CD4-positive, alpha-beta T cell (primary cell): ENCODE measurements around the gene KCNB1. TPM values are rescaled to one million over a fixed set of nuclear protein-coding genes. Genes with fewer than 3 reads are reported as not detected.

Source experiments
- ATAC-seq: fragments of 200-7000 bp; cut with Tn5 transposase; one replicate; pipeline ENCODE4 v1.10.0; 2022; ENCODE audit warnings: mild to moderate bottlenecking; ENCODE audit not compliant: poor library complexity
- CTCF ChIA-PET: fragments of 350-600 bp; sonication (Branson Sonifier 250); formaldehyde crosslinking; loops from one replicate; lab custom pipeline; 2021; ENCODE audit warnings: antibody characterized with exemption, inconsistent platforms; lab: Charles Lee
- POLR2A ChIA-PET: fragments of 350-600 bp; sonication (Branson Sonifier 250); formaldehyde crosslinking; loops from one replicate; lab custom pipeline; 2021; ENCODE audit warnings: antibody characterized with exemption, inconsistent platforms; lab: Charles Lee
- DNase-seq, 14 experiments: peaks; one replicate each; pipeline ENCODE4 v3.0.0-alpha.2; 2013 to 2020; ENCODE audit warnings: mixed read lengths in 2 of 14
- H3K27ac ChIP-seq, 2 donors: one replicate each; pipeline versions ENCODE4 v1.5.1 to v1.7.0; 2013; ENCODE audit warnings: low read length in 2 of 2, low read depth in 1 of 2, mild to moderate bottlenecking in 1 of 2
- H3K27me3 ChIP-seq, 2 experiments: 1 replicate in 1 of 2; 2 replicates in 1 of 2; pipeline versions ENCODE4 v1.6.1 to v1.7.0; 2013; ENCODE audit warnings: low read length in 2 of 2, control low read depth in 1 of 2, mild to moderate bottlenecking in 1 of 2, moderate library complexity in 1 of 2; ENCODE audit not compliant: insufficient read depth in 2 of 2, control insufficient read depth in 1 of 2
- H3K36me3 ChIP-seq: one replicate; pipeline ENCODE4 v1.6.1; 2013; ENCODE audit warnings: low read length, control low read depth; ENCODE audit not compliant: insufficient read depth
- H3K4me1 ChIP-seq: one replicate; pipeline ENCODE4 v1.6.1; 2013; ENCODE audit warnings: low read length, control low read depth; ENCODE audit not compliant: insufficient read depth
- H3K4me3 ChIP-seq: one replicate; pipeline ENCODE4 v1.5.1; 2013; ENCODE audit warnings: mild to moderate bottlenecking, low read length, moderate library complexity
- H3K9me3 ChIP-seq, 2 experiments: 1 replicate in 1 of 2; 2 replicates in 1 of 2; pipeline versions ENCODE4 v1.6.1 to v1.7.0; 2013; ENCODE audit warnings: low read length in 2 of 2, mild to moderate bottlenecking in 2 of 2, control low read depth in 1 of 2, moderate library complexity in 1 of 2; ENCODE audit not compliant: control insufficient read depth in 1 of 2, insufficient read depth in 1 of 2
- H3K27ac Mint-ChIP-seq: one replicate; pipeline ENCODE4 v1.8.0; 2020; ENCODE audit warnings: mixed read lengths
- H3K27me3 Mint-ChIP-seq: one replicate; pipeline ENCODE4 v1.8.0; 2021; ENCODE audit warnings: mixed read lengths
- H3K36me3 Mint-ChIP-seq: one replicate; pipeline ENCODE4 v1.8.0; 2021; ENCODE audit warnings: low read depth, mixed read lengths
- H3K4me1 Mint-ChIP-seq: one replicate; pipeline ENCODE4 v1.8.0; 2021; ENCODE audit warnings: low read depth, mixed read lengths
- H3K4me3 Mint-ChIP-seq: one replicate; pipeline ENCODE4 v1.8.0; 2020; ENCODE audit warnings: mild to moderate bottlenecking, mixed read lengths
- H3K9me3 Mint-ChIP-seq: one replicate; pipeline ENCODE4 v1.8.0; 2020; ENCODE audit warnings: mixed read lengths
- intact Hi-C, 2 experiments: fragments of 100-400 bp; cut with DNase I in 1 of 2; cut with micrococcal nuclease in 1 of 2; formaldehyde crosslinking; loops; one replicate each; pipeline versions ENCODE4 v1.15.1 to v1.9.0; 2023 to 2025; cut with DNase I, micrococcal nuclease
- total RNA-seq, 174 experiments: library from RNA in 2 of 174; stranded (reverse) in 2 of 174; gene quantifications; one replicate each; pipeline ENCODE4 v1.2.3 and lab custom pipeline; 2021 to 2026
- TF ChIP-seq, protein P1 (sequence below): fragments of 200-600 bp; IDR thresholded peaks from one replicate; pipeline ENCODE4 v1.8.0; 2022; ENCODE audit warnings: antibody characterized with exemption, mild to moderate bottlenecking

Gene KCNB1
- total RNA-seq, 2 experiments from 2014 or later: 0.06 to 0.08 TPM

DNA sequence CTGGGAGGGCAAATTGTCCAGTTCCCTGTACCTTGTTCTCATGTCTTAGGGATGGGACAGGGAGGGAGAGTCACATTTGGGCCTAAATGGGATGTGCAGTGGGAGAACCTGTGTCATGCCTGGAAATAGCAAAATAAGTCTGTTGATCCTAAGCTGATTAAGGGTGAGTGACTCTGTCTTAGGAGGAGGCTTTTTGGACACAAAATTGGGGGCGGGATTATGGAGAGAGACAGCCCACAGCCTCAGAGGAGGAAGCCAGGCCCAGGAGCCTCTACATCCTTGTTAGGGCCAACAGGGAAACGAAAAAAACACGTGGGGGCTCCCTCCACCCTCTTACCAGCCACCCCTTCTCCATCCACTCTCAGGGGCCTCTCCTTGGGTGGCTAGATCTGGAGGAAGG is 2.2 kb downstream of the KCNB1 start:
- peaks cover 22% of the 10 kb centered on the region for H3K4me1 ChIP-seq
- CTCF ChIA-PET: no interaction called here
- intact Hi-C loops: loop anchor here in 1 of 2 experiments (5.0 kb wide), 1 partner anchor 148 kb away; no protein-coding TSS in a partner anchor
- no peak overlapping the region for H3K27ac ChIP-seq
- Mint-ChIP-seq H3K9me3 (no peaks in the 10 kb centered on the region), H3K27me3 (peaks cover 73% of the 10 kb centered on the region), H3K4me3 (no peak overlapping the region), H3K4me1 (peaks cover 8% of the 10 kb centered on the region), H3K36me3 (no peaks in the 10 kb centered on the region), H3K27ac (no peak overlapping the region)
- H3K36me3 ChIP-seq: no peaks in the 10 kb centered on the region
- H3K4me3 ChIP-seq: no peak overlapping the region
- POLR2A ChIA-PET: no interaction called here
- no peak for ATAC-seq
- DNase-seq: no peak
- TF ChIP-seq, protein P1, sequence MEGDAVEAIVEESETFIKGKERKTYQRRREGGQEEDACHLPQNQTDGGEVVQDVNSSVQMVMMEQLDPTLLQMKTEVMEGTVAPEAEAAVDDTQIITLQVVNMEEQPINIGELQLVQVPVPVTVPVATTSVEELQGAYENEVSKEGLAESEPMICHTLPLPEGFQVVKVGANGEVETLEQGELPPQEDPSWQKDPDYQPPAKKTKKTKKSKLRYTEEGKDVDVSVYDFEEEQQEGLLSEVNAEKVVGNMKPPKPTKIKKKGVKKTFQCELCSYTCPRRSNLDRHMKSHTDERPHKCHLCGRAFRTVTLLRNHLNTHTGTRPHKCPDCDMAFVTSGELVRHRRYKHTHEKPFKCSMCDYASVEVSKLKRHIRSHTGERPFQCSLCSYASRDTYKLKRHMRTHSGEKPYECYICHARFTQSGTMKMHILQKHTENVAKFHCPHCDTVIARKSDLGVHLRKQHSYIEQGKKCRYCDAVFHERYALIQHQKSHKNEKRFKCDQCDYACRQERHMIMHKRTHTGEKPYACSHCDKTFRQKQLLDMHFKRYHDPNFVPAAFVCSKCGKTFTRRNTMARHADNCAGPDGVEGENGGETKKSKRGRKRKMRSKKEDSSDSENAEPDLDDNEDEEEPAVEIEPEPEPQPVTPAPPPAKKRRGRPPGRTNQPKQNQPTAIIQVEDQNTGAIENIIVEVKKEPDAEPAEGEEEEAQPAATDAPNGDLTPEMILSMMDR: no peak
- H3K9me3 ChIP-seq: peaks cover 0 to 13% of the 10 kb centered on the region in 2 experiments
- peaks cover 42 to 67% of the 10 kb centered on the region in 2 experiments for H3K27me3 ChIP-seq

DNA sequence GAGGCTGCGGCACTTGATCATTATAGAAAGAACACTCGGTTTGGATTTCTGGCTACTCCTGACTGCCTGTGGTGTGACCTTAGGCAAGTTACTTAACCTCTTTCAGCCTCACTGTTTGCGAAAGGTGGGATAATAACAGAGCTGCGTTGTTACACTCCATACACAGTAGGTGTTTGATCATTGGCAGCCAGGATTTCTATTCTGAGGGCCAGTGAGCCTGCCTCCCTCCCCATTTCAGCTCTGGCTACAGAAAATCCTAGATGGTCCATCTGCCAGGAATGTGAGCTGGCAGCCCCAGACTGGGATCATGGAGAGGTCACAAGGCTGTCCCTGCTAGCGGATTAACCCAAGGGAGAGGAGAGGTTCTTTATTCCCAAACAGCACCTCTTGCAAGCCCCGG is 2.7 kb downstream of the KCNB1 start:
- CTCF ChIA-PET: no interaction called here
- Histone ChIP-seq H3K4me1 (peaks cover 22% of the 10 kb centered on the region), H3K36me3 (no peaks in the 10 kb centered on the region), H3K4me3 (no peak overlapping the region), H3K27me3 (peaks cover 39 to 62% of the 10 kb centered on the region in 2 experiments), H3K9me3 (peaks cover 0 to 13% of the 10 kb centered on the region in 2 experiments), H3K27ac (no peak overlapping the region)
- ATAC-seq (no peak), DNase-seq (no peak)
- Mint-ChIP-seq H3K36me3 (no peaks in the 10 kb centered on the region), H3K9me3 (no peaks in the 10 kb centered on the region), H3K4me3 (no peak overlapping the region), H3K27ac (no peak overlapping the region), H3K27me3 (peaks cover 73% of the 10 kb centered on the region), H3K4me1 (peaks cover 7% of the 10 kb centered on the region)
- POLR2A ChIA-PET: no interaction called here
- TF ChIP-seq, protein P1: no peak
- intact Hi-C loops: loop anchor here in 1 of 2 experiments (5.0 kb wide), 1 partner anchor 147 kb away; no protein-coding TSS in a partner anchor

DNA sequence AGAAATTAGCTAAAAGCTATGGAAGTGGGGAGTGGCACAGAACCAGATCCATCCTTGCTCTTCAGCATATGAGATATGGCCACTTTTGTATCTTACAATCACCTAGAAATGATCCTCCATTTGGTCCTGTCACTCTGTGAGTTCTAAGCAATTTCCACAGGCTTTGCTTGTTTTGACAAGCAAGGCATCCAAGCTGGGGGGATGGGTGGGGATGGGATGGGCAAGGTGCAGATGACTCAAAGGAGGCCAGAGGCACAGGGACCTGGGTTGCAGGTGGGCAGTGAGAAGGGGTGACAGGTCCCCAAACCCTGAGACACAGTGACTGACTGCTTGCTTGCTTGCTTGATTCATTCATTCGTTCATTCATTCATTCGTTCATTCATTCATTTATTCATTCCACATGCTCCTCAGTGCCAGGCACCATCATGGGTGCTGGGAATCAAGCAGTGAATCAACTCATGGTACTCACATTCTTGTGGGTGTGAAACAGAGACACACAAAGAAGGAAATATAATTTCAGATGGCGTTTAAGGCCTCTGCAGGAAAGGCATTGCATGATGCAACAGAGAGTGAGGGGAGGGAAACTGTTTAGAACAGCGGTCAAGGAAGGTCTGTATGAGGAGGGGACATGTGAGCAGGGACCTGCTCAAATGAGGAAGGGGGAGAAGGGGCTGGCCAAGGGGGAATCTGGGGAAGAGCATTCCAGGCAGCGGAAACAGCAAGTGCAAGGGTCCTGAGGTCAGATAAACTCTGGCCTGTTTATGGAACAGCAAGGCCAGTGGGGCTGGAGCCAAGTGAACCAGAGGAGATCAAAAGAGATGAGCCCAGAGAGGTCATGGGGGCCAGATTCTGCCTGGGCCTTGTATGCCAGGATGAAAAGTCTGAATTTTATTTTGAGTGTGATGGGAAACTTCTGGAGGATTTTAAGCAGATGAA is 3.4 kb downstream of the KCNB1 start:
- Histone ChIP-seq H3K36me3 (no peaks in the 10 kb centered on the region), H3K9me3 (peaks cover 0 to 13% of the 10 kb centered on the region in 2 experiments), H3K4me3 (no peak overlapping the region), H3K27me3 (peaks cover 39 to 56% of the 10 kb centered on the region in 2 experiments), H3K27ac (no peak overlapping the region), H3K4me1 (peaks cover 14% of the 10 kb centered on the region)
- Mint-ChIP-seq H3K27me3 (peaks cover 73% of the 10 kb centered on the region), H3K4me3 (no peak overlapping the region), H3K27ac (no peak overlapping the region), H3K36me3 (no peaks in the 10 kb centered on the region), H3K9me3 (no peaks in the 10 kb centered on the region), H3K4me1 (no peaks in the 10 kb centered on the region)
- ChIA-PET POLR2A (no interaction called here), CTCF (no interaction called here)
- ATAC-seq: no peak
- DNase-seq: no peak
- TF ChIP-seq, protein P1: no peak
- intact Hi-C loops: no loop called here
